SU-DHL-6 (cell line): ENCODE data around the gene CCDC88C.

ENCODE experiments used
- EZH2phosphoT487 ChIP-seq: fragments of 200-600 bp; sonication (generic), shearing (Covaris generic); conservative IDR thresholded peaks from 2 replicates; pipeline ENCODE4 v1.6.1; 2018; ENCODE audit warnings: mild to moderate bottlenecking, antibody characterized with exemption, low read length, moderate library complexity, mixed read lengths
- TF ChIP-seq, protein P1 (sequence below): fragments of 200-600 bp; sonication (generic); IDR thresholded peaks from one replicate; pipeline ENCODE4 v1.5.1; 2017; ENCODE audit warnings: antibody characterized with exemption, mild to moderate bottlenecking, low read length, moderate library complexity; ENCODE audit not compliant: insufficient read depth, poor library complexity, severe bottlenecking

DNA sequence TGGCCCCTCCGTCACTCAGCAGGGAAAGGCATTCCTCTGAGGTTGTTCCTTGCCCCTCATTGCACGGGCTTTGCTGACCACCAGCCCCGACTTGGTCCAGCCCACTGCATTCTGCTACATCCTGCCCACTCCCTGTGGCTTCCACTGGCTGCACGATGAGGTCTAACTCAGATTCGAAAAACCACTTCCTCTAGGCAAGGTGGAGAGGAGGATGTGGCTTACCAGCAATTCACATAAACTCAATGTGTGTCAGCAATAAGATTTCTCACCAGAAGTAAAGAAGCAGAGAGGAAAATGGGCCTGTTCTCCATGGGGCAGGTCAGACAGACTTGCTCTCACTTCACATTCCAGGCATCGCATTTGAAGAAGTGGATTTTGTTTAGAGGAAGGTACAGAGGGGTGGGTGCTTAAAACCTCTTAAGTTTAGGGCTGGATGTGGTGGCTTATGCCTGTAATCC lies 187.8 kb downstream of the CCDC88C start:
- TF ChIP-seq, protein P1, sequence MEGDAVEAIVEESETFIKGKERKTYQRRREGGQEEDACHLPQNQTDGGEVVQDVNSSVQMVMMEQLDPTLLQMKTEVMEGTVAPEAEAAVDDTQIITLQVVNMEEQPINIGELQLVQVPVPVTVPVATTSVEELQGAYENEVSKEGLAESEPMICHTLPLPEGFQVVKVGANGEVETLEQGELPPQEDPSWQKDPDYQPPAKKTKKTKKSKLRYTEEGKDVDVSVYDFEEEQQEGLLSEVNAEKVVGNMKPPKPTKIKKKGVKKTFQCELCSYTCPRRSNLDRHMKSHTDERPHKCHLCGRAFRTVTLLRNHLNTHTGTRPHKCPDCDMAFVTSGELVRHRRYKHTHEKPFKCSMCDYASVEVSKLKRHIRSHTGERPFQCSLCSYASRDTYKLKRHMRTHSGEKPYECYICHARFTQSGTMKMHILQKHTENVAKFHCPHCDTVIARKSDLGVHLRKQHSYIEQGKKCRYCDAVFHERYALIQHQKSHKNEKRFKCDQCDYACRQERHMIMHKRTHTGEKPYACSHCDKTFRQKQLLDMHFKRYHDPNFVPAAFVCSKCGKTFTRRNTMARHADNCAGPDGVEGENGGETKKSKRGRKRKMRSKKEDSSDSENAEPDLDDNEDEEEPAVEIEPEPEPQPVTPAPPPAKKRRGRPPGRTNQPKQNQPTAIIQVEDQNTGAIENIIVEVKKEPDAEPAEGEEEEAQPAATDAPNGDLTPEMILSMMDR: no peak
- TF ChIP-seq EZH2phosphoT487: no peak
